Endometrial microvascular endothelial cells (primary cell): Measurements from ENCODE around the gene LSAMP. TPM values are rescaled to one million over a fixed set of nuclear protein-coding genes. Genes with fewer than 3 reads are reported as not detected.

Source experiments
- in situ Hi-C: cut with HindIII; loops from 2 replicates; pipeline ENCODE4 v1.10.0; 2017; ENCODE audit warnings: low sequenced_read_pairs, low pct_unique_long_range_greater_than_20kb; ENCODE audit errors: inconsistent ontology term
- total RNA-seq: library from RNA; depleted of rRNA; stranded (reverse); fragments of >200 nt; gene quantifications from one replicate; pipeline ENCODE4 v1.2.3, GENCODE V29; 2015; ENCODE audit errors: inconsistent ontology term

Gene LSAMP
- total RNA-seq, 1 donor from 2014 or later, result not detected

DNA sequence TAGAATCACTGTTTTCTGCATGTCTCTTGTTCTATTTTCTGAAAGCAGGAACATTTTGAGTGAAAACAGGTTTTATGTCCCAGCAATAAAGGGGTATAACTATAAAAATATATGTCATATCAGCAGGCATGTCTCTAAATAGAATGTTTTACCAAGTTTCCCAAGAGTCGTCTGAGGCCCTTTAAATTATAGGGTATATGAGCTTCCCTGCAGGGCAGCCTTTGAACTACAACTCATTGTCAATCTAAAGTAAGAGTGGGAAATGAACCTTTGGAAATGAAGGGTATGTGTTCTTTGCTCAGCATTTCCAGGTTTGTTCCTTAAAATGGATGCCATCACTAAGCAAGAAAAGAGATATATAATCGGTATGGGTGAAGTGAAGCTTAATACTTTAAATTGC, 138.6 kb downstream of the LSAMP start:
- in situ Hi-C loops, result no loop called here

DNA sequence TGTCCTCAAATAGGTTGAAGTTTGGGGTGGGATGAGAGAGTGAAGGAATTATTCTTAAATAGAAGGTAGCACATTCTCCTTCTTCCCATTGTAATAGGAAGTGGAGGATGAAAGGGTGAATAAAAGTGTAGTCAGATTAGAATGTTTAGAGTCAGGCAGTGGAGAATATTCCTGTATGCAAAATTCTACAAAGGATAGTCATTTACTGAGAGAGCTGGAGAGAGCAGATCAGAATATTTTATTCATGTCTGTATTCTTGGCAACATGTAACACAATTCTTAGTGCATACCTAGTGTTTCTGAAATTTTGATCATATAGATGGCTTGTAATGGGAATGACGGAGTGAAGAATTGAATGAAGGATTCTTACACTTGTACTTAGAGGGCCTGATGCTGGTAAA, 139.1 kb downstream of the LSAMP start:
- in situ Hi-C loops, result no loop called here

DNA sequence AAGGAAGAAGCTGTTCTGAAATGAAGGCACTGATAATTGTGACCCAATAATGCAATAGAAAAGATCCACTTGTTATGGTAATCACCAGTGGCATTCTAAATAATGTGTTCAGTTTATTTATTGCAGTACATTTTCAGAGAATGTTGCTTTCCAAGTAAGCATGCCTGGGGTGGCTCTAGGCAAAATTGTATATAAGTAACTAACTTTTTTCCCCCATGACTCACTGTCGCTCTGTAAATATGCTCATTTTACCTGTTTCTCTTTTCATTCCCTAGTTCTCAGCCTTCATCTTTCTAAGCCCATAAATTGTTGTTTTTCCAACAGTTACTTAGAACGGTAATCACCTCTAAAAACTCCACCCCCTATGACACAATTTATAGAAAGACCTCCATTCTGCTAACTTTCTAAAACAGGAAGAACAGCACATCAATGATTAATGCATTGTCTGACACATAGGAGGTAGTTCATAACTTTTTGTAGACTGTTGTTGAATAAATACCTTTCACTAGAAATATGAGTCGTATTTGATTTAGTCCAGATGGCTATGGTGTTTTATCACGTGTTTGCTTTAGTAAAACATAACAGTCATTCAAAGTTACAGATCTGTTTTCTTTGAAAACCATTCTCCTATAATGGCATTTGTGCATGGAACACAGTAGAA, 143.1 kb downstream of the LSAMP start:
- in situ Hi-C loops, result no loop called here

DNA sequence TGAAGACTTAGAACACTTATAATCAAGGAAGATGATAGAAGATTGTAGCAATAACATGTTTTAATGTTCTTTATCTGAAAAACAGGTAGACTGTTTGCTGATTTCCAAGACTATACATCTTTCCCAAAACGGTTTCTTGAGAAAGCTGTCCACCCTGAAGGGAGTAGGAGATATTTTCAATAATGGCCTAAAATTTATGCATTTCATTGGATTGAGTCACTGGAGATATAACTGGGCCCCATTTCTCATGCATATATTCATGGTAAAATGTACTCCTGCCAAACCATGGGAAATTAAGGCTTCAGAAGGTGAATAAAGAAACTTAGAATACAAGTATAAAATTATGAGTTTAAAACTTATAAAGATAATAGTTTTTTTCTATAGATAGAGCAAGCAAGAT, 143.9 kb downstream of the LSAMP start:
- in situ Hi-C loops, result no loop called here

DNA sequence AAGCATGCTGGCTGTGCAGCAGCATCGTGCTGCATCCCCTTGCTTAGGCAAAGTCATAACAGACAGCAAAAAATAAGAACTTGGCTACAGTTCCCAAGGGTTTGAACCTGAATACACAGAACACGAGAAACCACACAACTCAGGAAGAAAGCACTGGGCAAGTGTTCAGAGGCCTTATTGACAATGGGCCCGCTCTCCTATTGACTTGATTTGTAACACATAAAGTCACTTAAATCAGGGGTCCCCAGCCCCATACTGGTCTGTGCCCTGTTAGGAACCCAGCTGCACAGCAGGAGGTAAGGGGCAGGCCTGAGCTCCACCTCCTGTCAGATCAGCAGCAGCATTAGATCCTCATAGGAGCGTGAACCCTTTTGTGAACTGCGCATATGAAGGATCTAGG, 145.1 kb downstream of the LSAMP start:
- in situ Hi-C loops, result no loop called here

DNA sequence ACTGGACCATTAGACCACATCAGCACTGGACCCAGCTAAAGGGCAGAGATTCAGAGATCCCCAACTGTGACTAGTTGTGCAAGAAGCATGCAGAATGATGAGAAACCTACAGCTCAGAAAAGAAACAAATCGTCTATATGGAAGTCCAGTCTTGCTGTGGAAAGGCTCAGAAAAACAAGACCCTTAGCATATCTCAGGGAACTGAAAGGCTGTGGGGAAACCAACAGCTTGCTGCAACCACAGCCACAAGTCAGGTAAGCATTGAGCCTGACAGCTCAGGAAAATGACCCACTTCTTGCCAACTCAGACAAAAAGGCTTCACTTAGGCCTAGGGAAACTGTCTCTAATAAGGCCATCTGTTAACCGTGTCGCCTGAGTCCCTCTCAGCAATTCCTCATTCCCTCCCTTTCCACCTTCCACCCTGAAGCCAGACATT, 145.6 kb downstream of the LSAMP start:
- in situ Hi-C loops, result no loop called here

DNA sequence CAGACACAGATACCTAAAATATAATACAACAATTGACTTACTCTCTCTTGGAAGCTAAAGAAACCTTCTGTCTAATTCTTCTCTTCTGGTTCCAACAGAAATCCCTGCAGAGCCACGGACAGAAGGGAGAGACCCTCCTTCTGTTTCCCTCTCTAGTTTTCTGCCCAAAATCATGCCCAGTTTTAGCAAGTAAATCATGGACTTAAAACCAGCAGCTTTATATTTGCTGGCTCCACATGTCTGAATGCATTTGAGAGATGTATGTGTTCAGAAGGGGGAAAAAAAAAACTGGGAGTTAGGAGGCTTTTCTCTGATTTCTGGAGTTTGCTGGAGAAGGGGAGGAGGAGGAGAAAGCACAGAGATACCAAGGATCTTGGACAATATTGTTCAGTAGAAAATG, 147.1 kb downstream of the LSAMP start:
- in situ Hi-C loops, result no loop called here

DNA sequence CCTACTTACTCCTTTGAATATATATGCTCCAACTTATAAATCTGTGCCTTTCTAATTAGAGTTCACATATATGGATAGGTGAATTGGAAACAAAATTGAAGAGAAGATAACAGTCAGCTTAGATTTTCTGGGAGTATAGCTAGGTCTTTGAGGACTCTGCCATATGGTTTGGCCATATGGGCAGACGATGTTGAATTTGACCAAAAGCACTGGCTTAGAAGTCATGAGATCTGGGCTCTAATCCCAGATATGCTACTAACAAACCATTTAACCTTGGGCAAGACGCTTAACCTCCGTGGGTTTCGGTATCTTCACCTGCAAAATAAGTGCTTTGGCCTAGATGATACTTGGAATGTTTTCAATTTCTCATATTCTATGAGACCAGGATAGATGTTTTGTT, 154.1 kb downstream of the LSAMP start:
- in situ Hi-C loops, result no loop called here

DNA sequence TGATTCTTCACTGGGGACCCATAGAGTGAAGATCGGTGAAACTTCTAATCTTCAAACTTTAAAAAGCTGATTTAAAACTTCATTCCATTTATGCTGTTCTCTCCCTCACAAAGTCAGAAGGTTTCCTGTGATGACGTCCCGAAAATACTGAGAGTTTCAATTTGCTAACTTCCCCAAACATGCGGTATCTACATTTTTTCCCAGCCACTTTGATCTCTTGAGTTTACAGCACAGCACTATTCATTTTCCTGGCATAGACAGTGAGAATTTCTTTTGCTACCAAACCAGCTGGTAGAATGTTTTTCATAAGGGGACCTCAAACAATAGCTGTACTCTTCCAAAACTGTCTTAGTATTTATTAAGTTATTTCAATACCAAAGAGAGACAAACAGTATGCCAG, 156.8 kb downstream of the LSAMP start:
- in situ Hi-C loops, result no loop called here

DNA sequence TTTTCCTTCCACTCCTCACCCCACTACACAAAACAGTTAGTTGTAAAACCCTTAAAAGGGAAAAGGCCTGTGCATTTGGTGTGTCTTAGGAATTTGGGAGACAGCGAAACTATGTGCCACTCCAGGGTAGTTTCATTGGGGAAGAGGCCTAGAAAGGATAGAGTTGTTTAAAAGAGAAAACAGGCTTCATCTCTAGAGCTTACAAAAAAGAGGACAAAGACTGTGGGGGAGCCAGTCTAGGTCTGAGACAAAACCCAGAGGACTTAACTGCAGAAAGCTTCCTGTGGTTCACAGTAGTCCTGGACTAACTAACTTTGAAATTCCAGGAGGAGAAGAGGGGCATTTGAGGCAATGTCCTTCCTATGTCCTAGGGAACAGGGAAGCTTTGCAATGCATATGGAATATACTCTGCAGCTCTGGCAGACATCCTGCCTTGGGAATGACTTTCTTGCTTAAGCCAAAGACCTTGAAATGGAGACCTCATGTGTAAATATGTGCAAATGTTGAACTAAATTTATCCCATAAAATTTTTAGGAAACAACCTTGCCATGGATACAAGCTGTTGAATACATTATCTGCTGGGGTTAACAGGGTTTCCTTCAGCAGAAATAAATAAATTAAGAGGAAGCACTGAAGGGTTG, 159.4 kb downstream of the LSAMP start:
- in situ Hi-C loops, result no loop called here

DNA sequence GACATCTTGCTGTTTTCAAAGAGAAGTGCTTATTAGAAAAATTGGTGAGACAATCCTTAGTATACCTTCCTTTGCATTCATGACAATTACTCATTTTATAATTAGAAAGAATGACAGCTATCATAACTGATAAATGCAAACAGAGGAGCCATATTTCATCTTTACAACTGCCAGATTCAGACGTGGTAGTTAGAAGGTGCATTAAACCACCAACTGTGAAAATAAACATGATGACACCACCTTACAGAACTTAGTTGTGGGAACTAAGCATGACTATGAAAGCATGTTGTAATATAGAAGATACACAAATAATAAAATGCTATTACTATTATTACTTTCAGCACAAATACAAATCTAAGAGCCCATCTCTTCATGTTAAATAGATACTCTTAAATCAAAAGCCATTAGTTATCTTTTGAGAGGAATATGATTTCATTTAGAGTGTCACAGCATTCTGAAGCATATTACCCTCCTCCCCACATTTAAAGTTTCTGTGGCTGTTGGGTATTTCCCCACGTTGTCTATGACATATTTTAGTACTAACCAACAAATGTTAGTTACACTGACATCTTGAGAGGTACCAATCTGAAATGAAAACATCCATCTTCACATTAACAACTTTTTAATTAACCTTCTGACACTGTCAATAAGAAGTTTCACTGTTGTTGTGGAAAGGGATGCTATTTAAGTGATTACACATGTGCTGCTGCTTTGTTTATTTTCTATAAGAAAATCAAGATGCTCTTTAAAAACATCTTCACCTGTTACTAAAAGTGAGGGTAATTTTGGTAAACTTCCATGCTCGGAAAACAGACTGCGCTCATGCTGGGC, 163.8 kb downstream of the LSAMP start:
- in situ Hi-C loops, result no loop called here

DNA sequence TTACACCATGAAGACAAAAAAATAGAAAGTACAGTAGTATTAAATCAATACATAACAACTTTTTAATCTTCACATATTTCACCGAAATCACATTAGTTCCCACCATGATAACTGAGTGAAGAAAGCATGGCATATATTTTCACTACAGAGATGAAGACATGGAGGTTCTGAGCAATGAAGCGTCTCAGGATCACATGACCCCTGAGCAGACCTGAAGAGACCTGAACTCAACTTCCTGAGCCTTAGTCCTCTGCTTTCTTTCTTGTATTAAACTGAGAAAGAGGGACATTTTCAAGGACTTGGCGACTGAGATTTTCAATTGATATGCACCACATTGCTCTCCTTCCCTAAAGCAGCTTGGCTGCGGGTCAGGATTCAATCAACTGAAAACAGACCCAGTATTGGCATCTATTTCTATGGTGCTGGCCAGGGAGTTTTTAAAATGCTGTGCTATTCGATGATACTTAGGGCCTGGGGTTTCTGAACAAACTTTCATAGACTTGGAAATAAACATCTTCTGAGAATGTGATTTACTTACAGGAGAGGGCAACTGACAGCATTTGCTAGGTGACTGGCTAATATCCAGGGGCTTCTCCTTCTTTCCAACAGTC, 165.1 kb downstream of the LSAMP start:
- in situ Hi-C loops, result no loop called here

DNA sequence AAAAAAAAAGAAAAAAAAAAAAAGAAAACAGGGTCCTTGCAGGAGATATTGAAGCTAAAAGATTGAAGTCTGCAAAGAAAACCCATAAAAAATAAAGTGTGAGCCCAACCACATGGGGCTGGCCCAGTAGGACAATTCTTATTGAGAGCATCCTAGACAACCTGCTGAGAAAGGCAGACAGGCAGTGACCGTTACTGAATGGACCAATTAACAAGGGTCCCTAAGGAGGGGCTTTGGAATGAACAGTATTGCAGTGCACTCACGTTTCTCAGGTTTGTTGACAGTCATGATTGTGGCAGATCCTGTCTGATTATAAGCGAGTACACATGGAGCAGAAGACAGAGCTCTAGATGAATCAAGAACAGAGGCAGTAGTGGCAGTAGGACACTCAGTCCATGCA, 168.6 kb downstream of the LSAMP start:
- in situ Hi-C loops, result no loop called here

DNA sequence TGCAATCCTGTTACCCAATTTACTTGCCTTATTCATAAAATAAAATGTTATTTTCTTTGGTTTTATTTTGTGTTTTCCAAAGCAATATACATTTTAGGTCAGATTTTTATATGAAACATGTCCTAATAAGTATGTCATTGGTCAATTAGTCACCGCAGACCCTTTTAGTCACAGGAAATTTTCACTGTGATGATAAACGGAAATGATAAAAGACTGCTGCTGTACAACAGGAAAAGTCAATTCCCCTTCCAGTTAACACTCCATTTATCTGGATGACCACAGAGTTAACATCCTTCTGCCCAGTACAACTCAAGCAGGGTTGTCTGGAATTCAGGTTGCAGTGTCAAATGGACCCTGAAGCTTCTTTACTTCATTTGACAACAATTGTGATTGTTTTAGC, 175.2 kb downstream of the LSAMP start:
- in situ Hi-C loops, result no loop called here

DNA sequence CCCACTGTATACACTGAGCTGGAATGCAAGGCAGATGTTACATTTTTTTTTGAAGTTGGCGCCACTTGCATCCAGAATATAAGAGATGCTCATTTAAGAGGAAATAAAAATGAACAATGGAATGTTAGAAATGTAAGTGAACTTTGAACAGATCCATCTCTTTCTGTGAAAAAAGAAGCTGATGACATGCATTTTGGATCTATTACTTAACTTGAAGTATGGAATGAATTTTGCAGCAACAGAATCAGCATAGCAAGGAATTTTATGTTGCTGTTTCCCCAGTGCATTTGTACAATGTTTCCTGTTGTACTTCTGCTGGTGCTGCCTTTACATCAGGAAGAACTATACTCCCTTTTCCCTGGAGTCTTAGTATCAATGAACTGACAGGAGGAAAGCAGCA, 178.2 kb downstream of the LSAMP start:
- in situ Hi-C loops, result no loop called here

DNA sequence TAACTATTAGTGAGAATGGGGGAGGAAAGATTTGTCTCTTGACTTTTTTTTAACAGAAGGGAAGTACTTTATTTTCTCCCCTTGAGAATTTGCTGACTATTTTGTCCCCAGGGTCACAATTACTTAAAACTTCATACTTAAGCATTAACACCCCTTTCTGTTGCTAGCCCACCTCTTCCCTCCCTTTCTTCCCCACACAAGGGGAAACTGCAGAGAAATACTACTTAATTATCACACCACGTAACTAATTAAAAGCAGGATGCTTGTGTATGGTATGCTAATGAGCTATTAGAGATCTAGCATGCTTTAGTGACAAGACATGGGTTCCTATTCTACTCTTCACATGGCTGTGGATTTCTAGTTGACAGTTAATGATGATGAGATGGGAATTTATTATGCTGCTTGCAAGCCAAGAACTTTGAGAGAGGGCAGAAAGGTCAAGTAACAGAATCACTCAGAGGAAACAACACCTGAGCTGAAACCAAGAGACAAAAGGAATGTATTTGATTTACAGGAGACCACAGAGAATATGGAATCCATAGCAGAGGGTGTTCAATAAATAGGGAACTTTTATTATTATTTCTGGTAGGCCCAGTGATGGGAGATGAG, 179.2 kb downstream of the LSAMP start:
- in situ Hi-C loops, result no loop called here

DNA sequence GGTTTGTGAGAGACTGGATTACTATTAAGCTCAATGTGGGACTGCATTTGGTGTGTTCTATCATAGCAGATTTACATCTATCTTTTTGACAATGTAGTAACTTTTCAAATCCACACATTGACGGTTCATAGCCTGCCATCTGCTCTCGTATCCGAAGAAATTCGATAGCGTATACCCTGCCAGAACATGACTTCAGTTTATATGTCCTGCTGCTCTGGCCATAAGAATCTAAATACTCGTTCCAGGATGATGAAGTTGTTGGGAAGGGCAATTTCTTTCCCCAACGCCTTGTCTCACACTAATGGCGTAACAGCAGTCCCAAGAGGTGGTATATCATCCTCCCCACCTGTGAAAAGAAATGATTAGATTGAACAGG, 180.0 kb downstream of the LSAMP start:
- in situ Hi-C loops, result no loop called here

DNA sequence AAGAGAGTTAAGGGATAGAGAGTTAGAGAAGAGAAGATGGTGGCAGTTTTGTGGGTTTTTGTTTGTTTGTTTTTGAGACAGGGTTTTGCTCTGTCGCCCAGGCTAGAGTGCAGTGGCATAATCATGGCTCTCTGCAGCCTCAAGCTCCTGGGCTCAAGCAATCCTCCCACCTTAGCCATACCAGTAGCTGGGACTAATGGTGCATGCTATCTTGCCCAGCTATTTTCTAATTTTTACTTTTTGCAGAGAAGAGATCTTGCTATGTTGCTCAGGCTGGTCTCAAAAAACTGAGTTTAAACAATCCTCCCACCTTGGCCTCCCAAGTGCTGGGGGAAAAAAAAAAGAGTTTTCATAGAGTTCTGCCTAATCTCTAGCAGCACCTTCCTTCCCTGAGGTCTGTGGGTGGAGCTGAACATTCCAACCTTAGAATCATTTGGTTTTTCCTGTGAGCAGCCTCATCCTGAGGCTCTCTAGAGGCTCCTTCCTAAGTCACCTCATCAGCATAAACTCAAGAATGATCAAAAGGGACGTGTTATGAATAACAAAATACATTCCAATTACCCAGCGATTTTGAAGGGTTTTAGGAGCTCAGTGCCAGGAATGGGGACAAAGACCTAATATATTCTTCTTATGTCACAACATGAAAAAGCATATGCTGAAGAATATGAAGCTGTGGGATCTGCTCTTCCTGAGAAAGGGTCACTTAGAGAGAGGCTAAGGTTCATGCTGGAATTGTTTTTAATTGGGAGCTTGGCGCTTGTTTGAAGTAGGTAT, 180.6 kb downstream of the LSAMP start:
- in situ Hi-C loops, result no loop called here
